ENCODE measurements around the gene PDIK1L.
"Not testable (repeated sequence)": the region's sequence is repeated elsewhere in the genome, so short reads cannot be mapped to it uniquely, and the experiment has no call there.

PDIK1L gene

GRCh38 chr1:26096471-26096870 is 15.2 kb upstream of the PDIK1L start:
- no peak for TF ChIP-seq CTCF (IDR thresholded peaks at IDR 0.05; ENCODE audit: control insufficient read depth, extremely low read depth, insufficient read depth)
- no peak overlapping the region for H3K4me3 ChIP-seq (ENCODE audit: low read depth, low read length)
- DNase-seq (ENCODE audit: low read depth) = no peak

DNA sequence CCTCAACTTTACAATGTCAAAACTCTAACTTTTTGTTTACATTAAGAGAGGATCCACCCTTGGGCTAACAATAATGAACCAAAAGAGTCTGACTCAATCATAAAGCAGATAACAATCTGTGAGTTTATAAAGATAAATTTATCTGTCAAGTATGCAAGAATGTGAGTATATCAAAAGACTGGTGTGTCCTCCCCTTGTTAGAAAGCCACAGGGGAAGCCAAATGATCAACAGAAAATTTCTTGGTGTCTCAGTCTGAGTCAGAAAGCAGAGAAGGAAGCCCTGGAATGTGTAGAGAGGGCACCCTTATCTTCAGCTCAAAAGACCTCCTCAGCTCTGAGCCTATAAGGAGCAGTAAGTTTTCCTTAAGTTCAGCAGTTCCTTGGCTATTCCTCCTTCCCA is 13.9 kb upstream of the PDIK1L start:
- no peak for TF ChIP-seq CTCF (IDR thresholded peaks at IDR 0.05; ENCODE audit: control insufficient read depth, extremely low read depth, insufficient read depth)
- DNase-seq (ENCODE audit: low read depth) = no peak
- H3K4me3 ChIP-seq (ENCODE audit: low read depth, low read length) = no peak overlapping the region

- DNase-seq (ENCODE audit: low read depth) = no peak
- H3K4me3 ChIP-seq (ENCODE audit: low read depth, low read length) = no peak overlapping the region
- no peak for TF ChIP-seq CTCF (IDR thresholded peaks at IDR 0.05; ENCODE audit: control insufficient read depth, extremely low read depth, insufficient read depth)
Observed at GRCh38 chr1:26098602-26099001, 13.0 kb upstream of the PDIK1L start.

- DNase-seq (ENCODE audit: low read depth) = no peak
- TF ChIP-seq CTCF (IDR thresholded peaks at IDR 0.05; ENCODE audit: control insufficient read depth, extremely low read depth, insufficient read depth) = no peak
- no peak overlapping the region for H3K4me3 ChIP-seq (ENCODE audit: low read depth, low read length)
Observed at GRCh38 chr1:26099780-26100179, 11.8 kb upstream of the PDIK1L start.

DNA sequence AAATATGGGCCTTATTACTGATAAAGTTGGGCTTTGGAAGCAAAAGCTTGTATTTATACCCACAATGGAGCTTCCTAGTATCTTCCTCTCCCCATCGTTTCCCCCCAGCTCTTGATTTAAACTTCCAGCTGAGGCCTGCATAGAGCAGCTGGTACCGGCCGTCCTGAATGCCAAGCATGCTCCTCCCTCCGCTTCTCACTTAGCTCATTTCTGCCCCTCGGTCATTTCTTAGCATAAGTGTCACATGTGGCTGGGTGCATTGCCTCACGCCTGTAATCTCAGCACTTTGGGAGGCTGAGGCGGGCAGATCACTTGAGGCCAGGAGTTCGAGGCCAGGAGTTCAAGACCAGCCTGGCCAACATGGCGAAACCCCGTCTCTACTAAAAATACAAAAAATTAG is 11.4 kb upstream of the PDIK1L start:
- H3K4me3 ChIP-seq (ENCODE audit: low read depth, low read length); DNase-seq (ENCODE audit: low read depth): not testable (repeated sequence)

GRCh38 chr1:26102119-26102518 is 9.5 kb upstream of the PDIK1L start:
- no peak for DNase-seq (ENCODE audit: low read depth)
- TF ChIP-seq CTCF (IDR thresholded peaks at IDR 0.05; ENCODE audit: control insufficient read depth, extremely low read depth, insufficient read depth) = no peak
- H3K4me3 ChIP-seq (ENCODE audit: low read depth, low read length) = no peak overlapping the region

GRCh38 chr1:26102526-26102925 is 9.1 kb upstream of the PDIK1L start:
- no peak for TF ChIP-seq CTCF (IDR thresholded peaks at IDR 0.05; ENCODE audit: control insufficient read depth, extremely low read depth, insufficient read depth)
- H3K4me3 ChIP-seq (ENCODE audit: low read depth, low read length) = no peak overlapping the region
- DNase-seq (ENCODE audit: low read depth) = no peak

DNA sequence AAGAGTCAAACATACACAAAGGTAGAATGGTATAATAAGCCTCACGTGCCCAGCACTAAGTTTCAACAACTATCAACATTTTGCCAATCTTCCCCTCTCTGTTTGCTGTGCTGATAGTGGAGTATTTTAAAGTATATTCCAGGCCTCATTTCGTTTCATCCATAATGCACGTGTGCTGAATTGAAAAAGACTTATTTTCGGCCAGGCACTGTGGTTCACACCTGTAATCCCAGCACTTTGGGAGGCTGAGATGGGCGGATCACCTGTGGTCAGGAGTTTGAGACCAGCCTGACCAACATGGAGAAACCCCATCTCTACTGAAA is 6.4 kb upstream of the PDIK1L start:
- not testable (repeated sequence) for H3K4me3 ChIP-seq (ENCODE audit: low read depth, low read length); DNase-seq (ENCODE audit: low read depth)

All from LNCaP clone FGC (cell line).